Endodermal cell (in vitro differentiated cells): Measurements from ENCODE around the gene FBXO30. TPM values are rescaled to one million over a fixed set of nuclear protein-coding genes. Genes with fewer than 3 reads are reported as not detected.

Source experiments
- DNase-seq: peaks from one replicate; pipeline ENCODE4 v3.0.0-alpha.2; 2017
- H3K27ac ChIP-seq: 2 replicates; pipeline ENCODE4 v1.5.1; 2013; ENCODE audit warnings: mild to moderate bottlenecking, low read depth, low read length, moderate library complexity
- H3K27me3 ChIP-seq: 2 replicates; pipeline ENCODE4 v1.6.1; 2013; ENCODE audit warnings: mild to moderate bottlenecking, low read length, moderate library complexity; ENCODE audit not compliant: insufficient read depth, control insufficient read depth, poor library complexity, severe bottlenecking
- H3K36me3 ChIP-seq: 2 replicates; pipeline ENCODE4 v1.7.0; 2013; ENCODE audit warnings: mild to moderate bottlenecking, low read length, moderate library complexity; ENCODE audit not compliant: control insufficient read depth, insufficient read depth
- H3K4me1 ChIP-seq: one replicate; pipeline ENCODE4 v1.7.0; 2013; ENCODE audit warnings: low read length; ENCODE audit not compliant: control insufficient read depth, insufficient read depth
- H3K4me3 ChIP-seq: 2 replicates; pipeline ENCODE4 v1.5.1; 2013; ENCODE audit warnings: mild to moderate bottlenecking, low read length, moderate library complexity
- H3K9ac ChIP-seq: 2 replicates; pipeline ENCODE4 v1.6.1; 2013; ENCODE audit warnings: mild to moderate bottlenecking, low read length, moderate library complexity; ENCODE audit not compliant: poor library complexity, severe bottlenecking; ENCODE audit errors: extremely low read depth
- H3K9me3 ChIP-seq: 2 replicates; pipeline ENCODE4 v1.6.1; 2013; ENCODE audit warnings: mild to moderate bottlenecking, low read length, moderate library complexity; ENCODE audit not compliant: control insufficient read depth
- H3K27ac Mint-ChIP-seq: 2 replicates; pipeline ENCODE4 v1.8.0; 2020; ENCODE audit warnings: mixed read lengths
- H3K27me3 Mint-ChIP-seq: 2 replicates; pipeline ENCODE4 v1.8.0; 2021; ENCODE audit warnings: mild to moderate bottlenecking, mixed read lengths; ENCODE audit not compliant: insufficient read depth
- H3K36me3 Mint-ChIP-seq: 2 replicates; pipeline ENCODE4 v1.8.0; 2020; ENCODE audit warnings: low read depth, mixed read lengths
- H3K4me1 Mint-ChIP-seq: 2 replicates; pipeline ENCODE4 v1.8.0; 2020; ENCODE audit warnings: mixed read lengths
- H3K4me3 Mint-ChIP-seq: 2 replicates; pipeline ENCODE4 v1.8.0; 2020; ENCODE audit warnings: mild to moderate bottlenecking, moderate library complexity, mixed read lengths
- H3K9me3 Mint-ChIP-seq: 2 replicates; pipeline ENCODE4 v1.8.0; 2020; ENCODE audit warnings: mild to moderate bottlenecking, mixed read lengths
- WGBS, 2 experiments: methylation state at CpG; one replicate each; pipeline versions ENCODE4 v1.1.5 to v1.1.7; 2013; ENCODE audit warnings: missing lambda C conversion rate in 2 of 2, mixed read lengths in 1 of 2; ENCODE audit not compliant: insufficient coverage in 1 of 2, insufficient read length in 1 of 2; 5-methylcytosine and 5-hydroxymethylcytosine counted together
- total RNA-seq, 2 donors: library from RNA; stranded (reverse); fragmentation: NEBNext Ultra II Directional in 1 of 2; extraction: Animal tissue kit (Norgen Biotek cat#: 25700) in 1 of 2; gene quantifications; 2 replicates in 1 of 2; 3 replicates in 1 of 2; pipeline ENCODE4 v1.2.1, GENCODE V29; 2021
- TF ChIP-seq, protein P1 (sequence below): fragments of 200-600 bp; sonication (generic); conservative IDR thresholded peaks from 2 replicates; pipeline ENCODE4 v1.5.0; 2021; ENCODE audit warnings: antibody characterized with exemption, mild to moderate bottlenecking

Gene FBXO30
- total RNA-seq, 2 donors from 2014 or later, result 17.8 to 17.9 TPM

DNA sequence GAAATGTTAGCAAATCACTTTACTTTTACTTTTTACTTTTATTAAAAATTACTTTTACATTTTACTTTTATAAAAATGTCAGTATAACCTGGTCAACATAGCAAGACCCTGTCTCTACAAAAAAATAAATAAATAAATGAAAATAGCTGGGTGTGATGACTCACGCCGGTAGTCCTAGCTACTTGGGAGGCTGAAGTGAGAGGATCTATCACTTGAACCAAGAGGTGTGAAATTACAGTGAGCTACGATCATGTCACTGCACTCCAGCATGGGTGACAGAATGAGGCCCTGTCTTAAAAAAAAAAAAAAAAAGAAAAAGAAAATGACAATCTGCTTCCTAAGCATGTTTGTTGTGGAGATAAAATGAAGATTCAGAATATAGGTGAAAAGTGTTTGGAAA, 31.0 kb upstream of the FBXO30 start:
- TF ChIP-seq, protein P1, sequence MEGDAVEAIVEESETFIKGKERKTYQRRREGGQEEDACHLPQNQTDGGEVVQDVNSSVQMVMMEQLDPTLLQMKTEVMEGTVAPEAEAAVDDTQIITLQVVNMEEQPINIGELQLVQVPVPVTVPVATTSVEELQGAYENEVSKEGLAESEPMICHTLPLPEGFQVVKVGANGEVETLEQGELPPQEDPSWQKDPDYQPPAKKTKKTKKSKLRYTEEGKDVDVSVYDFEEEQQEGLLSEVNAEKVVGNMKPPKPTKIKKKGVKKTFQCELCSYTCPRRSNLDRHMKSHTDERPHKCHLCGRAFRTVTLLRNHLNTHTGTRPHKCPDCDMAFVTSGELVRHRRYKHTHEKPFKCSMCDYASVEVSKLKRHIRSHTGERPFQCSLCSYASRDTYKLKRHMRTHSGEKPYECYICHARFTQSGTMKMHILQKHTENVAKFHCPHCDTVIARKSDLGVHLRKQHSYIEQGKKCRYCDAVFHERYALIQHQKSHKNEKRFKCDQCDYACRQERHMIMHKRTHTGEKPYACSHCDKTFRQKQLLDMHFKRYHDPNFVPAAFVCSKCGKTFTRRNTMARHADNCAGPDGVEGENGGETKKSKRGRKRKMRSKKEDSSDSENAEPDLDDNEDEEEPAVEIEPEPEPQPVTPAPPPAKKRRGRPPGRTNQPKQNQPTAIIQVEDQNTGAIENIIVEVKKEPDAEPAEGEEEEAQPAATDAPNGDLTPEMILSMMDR, result no peak
- Histone ChIP-seq H3K9ac (no peak overlapping the region), H3K27me3 (no peaks in the 10 kb centered on the region), H3K9me3 (no peaks in the 10 kb centered on the region), H3K4me1 (no peaks in the 10 kb centered on the region), H3K36me3 (no peaks in the 10 kb centered on the region), H3K4me3 (no peak overlapping the region), H3K27ac (no peak overlapping the region)
- Mint-ChIP-seq H3K36me3 (no peaks in the 10 kb centered on the region), H3K9me3 (no peaks in the 10 kb centered on the region), H3K27ac (no peak overlapping the region), H3K27me3 (no peaks in the 10 kb centered on the region), H3K4me1 (peaks cover 9% of the 10 kb centered on the region), H3K4me3 (no peak overlapping the region)
- 93 to 97% methylated on average over 3 of the region's 3 CpGs for WGBS, 2 experiments
- DNase-seq, result no peak

DNA sequence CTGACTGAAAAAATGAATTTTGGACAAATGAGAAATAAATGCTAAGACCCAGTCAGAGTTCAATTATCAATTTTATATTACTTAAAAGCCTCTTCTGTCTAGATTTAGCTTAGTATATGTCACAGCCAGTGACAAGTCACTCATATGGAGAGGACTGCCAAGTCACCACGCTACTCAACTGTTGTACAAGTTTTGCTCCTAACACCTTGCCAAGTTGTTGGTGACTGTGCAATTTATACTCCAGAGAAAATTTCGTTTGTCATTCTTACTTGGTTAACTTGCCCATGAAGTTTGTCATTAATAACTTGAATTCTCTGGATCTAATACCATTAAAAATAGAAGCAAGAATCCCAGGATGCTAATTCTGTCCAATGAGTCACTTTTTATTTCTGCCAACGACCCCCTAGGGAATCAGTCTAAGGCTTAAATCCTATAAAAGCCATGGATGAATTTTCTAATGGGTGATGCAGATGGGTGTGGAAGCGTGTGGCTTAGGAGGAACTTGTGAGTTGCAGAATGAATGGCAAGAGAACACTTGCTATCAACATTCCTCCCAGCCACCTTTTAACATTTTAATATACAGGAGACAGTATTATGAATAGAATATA, 30.4 kb upstream of the FBXO30 start:
- H3K4me1 ChIP-seq, result no peaks in the 10 kb centered on the region
- Mint-ChIP-seq H3K9me3 (no peaks in the 10 kb centered on the region), H3K4me1 (peaks cover 9% of the 10 kb centered on the region), H3K36me3 (no peaks in the 10 kb centered on the region), H3K27me3 (no peaks in the 10 kb centered on the region), H3K4me3 (no peak overlapping the region), H3K27ac (no peak overlapping the region)
- no peak overlapping the region for H3K4me3 ChIP-seq
- no peak overlapping the region for H3K27ac ChIP-seq
- no peaks in the 10 kb centered on the region for H3K9me3 ChIP-seq
- no peaks in the 10 kb centered on the region for H3K36me3 ChIP-seq
- WGBS, 2 experiments, result 91 to 94% methylated on average over 2 to 4 of the region's 4 CpGs
- TF ChIP-seq, protein P1, result no peak
- no peak for DNase-seq
- no peak overlapping the region for H3K9ac ChIP-seq
- no peaks in the 10 kb centered on the region for H3K27me3 ChIP-seq

DNA sequence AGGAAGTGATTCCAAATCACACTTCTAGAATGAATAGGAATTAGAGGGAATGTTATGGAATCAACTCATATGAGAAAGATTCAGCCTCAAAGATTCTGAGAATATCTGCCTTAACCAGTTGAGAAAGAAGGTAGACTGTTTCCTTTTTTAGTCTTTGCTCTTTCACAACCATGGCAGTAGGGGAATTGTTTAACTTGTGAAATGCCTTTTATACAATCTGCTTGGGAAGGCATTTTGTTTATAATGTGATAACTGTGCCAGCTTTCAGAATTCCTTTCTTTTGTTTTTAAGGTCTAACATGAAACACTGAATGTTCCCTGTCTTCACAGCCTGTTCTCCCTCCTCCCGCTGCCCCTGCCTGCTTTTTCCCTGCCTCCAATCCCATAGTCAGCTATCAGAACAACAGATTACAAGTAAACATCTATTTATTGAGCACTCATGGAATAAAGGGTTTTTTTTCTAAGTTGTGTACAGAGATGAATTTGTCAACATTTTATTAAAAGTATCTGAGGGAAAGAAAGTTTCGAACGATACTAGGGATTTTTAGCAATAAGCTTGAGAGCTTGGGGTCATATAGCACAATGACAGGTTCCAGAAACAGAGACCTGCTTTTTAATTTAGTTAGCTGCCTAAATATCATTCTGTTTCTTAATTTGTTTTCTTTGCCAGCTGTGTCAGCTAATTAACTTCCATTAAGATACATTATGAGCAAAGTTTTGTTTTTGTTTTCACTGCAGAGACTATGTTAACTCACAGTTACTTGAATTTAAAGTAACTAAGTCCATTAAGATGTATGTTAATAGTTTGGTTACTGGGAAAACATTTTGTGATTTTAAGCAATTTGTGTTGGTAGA, 28.3 kb upstream of the FBXO30 start:
- H3K4me3 Mint-ChIP-seq, result no peak overlapping the region
- Histone ChIP-seq H3K4me1 (no peaks in the 10 kb centered on the region), H3K36me3 (no peaks in the 10 kb centered on the region), H3K9me3 (no peaks in the 10 kb centered on the region), H3K27ac (no peak overlapping the region), H3K27me3 (no peaks in the 10 kb centered on the region), H3K4me3 (no peak overlapping the region), H3K9ac (no peak overlapping the region)
- TF ChIP-seq, protein P1, result no peak
- H3K9me3 Mint-ChIP-seq, result no peaks in the 10 kb centered on the region
- H3K27me3 Mint-ChIP-seq, result no peaks in the 10 kb centered on the region
- no peak for DNase-seq
- WGBS, 2 experiments, result 94 to 100% methylated on average over 1 to 3 of the region's 3 CpGs
- H3K36me3 Mint-ChIP-seq, result no peaks in the 10 kb centered on the region
- no peak overlapping the region for H3K27ac Mint-ChIP-seq
- peaks cover 9% of the 10 kb centered on the region for H3K4me1 Mint-ChIP-seq
